NCI-H82 treated with DMSO at 0.1 percent for 48 hours (cell line): ENCODE data around the gene EDN1.
"Not testable (repeated sequence)": the region's sequence is repeated elsewhere in the genome, so short reads cannot be mapped to it uniquely, and the experiment has no call there.

Source experiments
- DNase-seq: peaks from one replicate; lab custom pipeline; 2025; ENCODE audit not compliant: unreplicated experiment; lab: John Stamatoyannopoulos, UW

EDN1 gene

GRCh38 chr6:12293931-12294807, 4.0 kb downstream of the EDN1 start:
- DNase-seq: no peak

- DNase-seq: no peak
Observed at GRCh38 chr6:12294851-12295536, 4.8 kb downstream of the EDN1 start.

- DNase-seq: no peak
Observed at GRCh38 chr6:12295558-12296254, 5.5 kb downstream of the EDN1 start.

GRCh38 chr6:12296255-12296573, 6.1 kb downstream of the EDN1 start:
- DNase-seq: no peak

GRCh38 chr6:12296604-12297003, 6.4 kb downstream of the EDN1 start:
- DNase-seq: no peak

GRCh38 chr6:12297363-12298016, 7.3 kb downstream of the EDN1 start:
- no peak for DNase-seq

- no peak for DNase-seq
Observed at GRCh38 chr6:12298017-12298978, 8.1 kb downstream of the EDN1 start.

GRCh38 chr6:12298995-12299394, 8.8 kb downstream of the EDN1 start:
- no peak for DNase-seq

- no peak for DNase-seq
Observed at GRCh38 chr6:12301018-12301417, 10.9 kb downstream of the EDN1 start.

- no peak for DNase-seq
Observed at GRCh38 chr6:12304487-12304886, 14.3 kb downstream of the EDN1 start.

- DNase-seq: no peak
Observed at GRCh38 chr6:12309070-12309469, 18.9 kb downstream of the EDN1 start.

GRCh38 chr6:12311106-12311505, 20.9 kb downstream of the EDN1 start:
- no peak for DNase-seq

- no peak for DNase-seq
Observed at GRCh38 chr6:12312736-12313135, 22.6 kb downstream of the EDN1 start.

GRCh38 chr6:12313306-12313991, 23.3 kb downstream of the EDN1 start:
- DNase-seq: no peak

- DNase-seq: no peak
Observed at GRCh38 chr6:12313992-12314589, 23.9 kb downstream of the EDN1 start.

- no peak for DNase-seq
Observed at GRCh38 chr6:12314751-12315150, 24.6 kb downstream of the EDN1 start.

- no peak for DNase-seq
Observed at GRCh38 chr6:12315292-12316081, 25.3 kb downstream of the EDN1 start.

- DNase-seq: no peak
Observed at GRCh38 chr6:12318749-12319148, 28.6 kb downstream of the EDN1 start.

- not testable (repeated sequence) for DNase-seq
Observed at GRCh38 chr6:12320074-12320473, 29.9 kb downstream of the EDN1 start.
